Pons (tissue), 1 donor: Measurements from ENCODE around the gene PNPO.
A peak's percentile ranks its signal among the peaks of the same experiment; 100 is the strongest.
"Not testable (repeated sequence)": the region's sequence is repeated elsewhere in the genome, so short reads cannot be mapped to it uniquely, and the experiment has no call there.

Experiments
- DNase-seq: peaks from one replicate; pipeline ENCODE4 v3.0.0-alpha.2; 2016; ENCODE audit warnings: low spot score

PNPO gene

GRCh38 chr17:47918006-47918405 lies 23.4 kb upstream of the PNPO start:
- no peak for DNase-seq

GRCh38 chr17:47918991-47919390 lies 22.4 kb upstream of the PNPO start:
- DNase-seq, result no peak

- not testable (repeated sequence) for DNase-seq
Measured at GRCh38 chr17:47919889-47920288, 21.5 kb upstream of the PNPO start.

DNA sequence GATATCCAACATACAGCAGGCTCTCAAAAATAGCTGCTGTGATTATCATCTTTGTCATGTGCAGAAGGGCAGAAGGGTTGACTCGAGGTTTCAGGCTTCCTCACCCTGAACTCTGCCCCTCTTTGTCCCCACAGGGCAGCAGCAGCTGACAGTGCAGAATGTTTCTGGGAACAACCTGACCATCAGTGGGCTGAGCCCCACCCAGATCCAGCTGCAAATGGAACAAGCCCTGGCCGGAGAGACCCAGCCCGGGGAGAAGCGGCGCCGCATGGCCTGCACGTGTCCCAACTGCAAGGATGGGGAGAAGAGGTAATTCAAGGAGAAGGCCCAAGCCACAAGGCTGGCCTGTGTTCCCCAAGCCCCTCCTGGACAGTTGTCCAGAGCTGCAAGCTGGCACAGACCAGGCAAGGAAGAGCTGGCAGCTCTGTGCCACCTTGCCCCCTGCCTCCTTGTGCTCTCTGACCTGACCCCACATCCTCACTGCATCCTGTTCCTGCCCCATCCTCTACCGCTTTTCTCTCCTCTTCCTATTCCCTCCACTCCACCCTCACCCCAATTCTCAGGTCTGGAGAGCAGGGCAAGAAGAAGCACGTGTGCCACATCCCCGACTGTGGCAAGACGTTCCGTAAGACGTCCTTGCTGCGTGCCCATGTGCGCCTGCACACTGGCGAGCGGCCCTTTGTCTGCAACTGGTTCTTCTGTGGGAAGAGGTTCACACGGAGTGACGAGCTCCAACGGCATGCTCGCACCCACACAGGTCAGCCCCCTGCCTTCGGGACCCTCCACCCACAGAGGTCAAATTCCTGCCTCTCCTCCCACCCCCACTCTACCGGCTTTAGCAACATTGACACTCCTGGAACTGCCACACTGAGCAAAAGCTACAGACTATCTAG lies 16.3 kb upstream of the PNPO start:
- DNase-seq, result no peak

GRCh38 chr17:47925678-47925988 lies 15.7 kb upstream of the PNPO start:
- DNase-seq, result no peak

DNA sequence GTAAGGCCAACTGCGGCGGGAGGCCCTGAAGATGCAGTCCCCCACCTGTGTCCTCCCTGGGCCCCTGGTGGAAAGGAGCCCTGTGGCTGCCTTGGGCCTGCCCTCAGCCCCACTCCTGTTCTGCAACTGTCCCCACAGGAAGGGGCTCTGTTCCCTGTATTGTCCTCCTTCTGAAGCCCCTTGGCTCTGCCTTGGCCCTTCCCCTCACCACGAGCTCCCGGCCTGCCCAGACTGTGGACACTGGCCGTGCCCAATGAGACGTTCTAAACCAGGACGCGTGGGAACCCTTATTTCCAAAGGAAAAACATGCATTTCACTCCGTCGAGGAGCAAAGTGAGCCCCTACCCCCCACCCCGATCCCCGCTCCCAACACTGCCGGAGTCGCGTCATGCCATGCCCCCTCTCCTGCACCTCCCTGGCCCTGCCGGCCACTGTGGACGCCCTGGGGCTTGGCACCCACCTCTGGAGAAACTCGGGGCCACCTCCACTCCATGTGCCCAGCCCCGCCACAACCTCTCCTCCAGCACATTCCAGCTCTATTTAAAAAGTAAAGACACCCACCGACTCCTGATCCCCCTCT lies 13.5 kb upstream of the PNPO start:
- DNase-seq, result no peak

DNA sequence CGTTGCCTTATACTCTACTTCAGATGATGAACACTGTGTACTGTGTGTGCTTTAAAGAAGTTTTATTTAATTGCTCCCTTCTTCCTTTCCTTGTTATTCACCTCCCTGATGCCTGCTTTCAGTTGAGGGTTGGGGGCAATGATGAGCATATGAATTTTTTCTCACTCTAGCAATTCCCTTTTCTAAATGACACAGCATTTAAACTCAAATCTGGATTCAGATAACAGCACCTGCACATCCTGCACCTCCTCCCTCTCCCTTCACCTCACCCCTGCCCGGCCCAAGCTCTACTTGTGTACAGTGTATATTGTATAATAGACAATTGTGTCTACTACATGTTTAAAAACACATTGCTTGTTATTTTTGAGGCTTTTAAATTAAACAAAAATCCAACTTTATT lies 13.0 kb upstream of the PNPO start:
- DNase-seq, result no peak

GRCh38 chr17:47929218-47930000 lies 12.0 kb upstream of the PNPO start:
- no peak for DNase-seq

- no peak for DNase-seq
Measured at GRCh38 chr17:47931848-47932247, 9.5 kb upstream of the PNPO start.

DNA sequence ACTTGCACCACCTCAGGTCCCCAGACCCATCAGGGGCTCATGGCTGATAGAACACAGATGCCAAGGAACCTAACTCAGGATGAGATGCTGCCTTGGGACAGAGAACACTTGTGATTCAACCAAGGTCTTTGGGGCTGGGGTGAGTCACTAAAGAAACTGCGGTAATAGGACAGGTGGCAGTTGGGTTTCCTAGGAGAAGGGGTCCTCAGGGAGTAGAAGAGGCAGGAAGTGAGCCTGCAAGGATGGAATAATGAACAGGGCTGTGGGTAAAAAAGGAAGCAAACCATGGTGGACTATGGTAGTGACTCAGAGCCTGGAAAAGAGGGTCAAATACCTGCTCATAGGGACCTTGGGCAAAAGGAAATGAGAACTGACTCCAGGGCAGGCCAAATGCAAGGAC lies 6.5 kb upstream of the PNPO start:
- no peak for DNase-seq

DNA sequence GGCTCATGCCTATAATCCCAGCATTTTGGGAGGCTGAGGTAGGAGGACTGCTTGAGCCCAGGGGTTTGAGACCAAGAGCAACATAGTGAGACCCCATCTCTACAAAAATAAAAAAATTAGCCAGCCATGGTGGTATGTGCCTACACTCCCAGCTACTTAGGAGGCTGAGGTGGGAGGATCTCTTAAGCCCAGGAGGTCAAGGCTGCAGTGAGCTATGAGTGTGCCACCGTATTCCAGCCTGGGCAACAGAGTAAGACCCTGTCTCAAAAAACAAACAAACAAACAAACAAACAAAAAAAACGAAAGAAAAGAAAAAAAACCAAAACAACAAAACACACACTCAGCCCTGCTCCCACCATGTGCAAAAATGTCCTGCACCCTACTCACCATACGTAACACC lies 5.9 kb upstream of the PNPO start:
- not testable (repeated sequence) for DNase-seq

- DNase-seq, result no peak
Measured at GRCh38 chr17:47935961-47936360, 5.4 kb upstream of the PNPO start.

DNA sequence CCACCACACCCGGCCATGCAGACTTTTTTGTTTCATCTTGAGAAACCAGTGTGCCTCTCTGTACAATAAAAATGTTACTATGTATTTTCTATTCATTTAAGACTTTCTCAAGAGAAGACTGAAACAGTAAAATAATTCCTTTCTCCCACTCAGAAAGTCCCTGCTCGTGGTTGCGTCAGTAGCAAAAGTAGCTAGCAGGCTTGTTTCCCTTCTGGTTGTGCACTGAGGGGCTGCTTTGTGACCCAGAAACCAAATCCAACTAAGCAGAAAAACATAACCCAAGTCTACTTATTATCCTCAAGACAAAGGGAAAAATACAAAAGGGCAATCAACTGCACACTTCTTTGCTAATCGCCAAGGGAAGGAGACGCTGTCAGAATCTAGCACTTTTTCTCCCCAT lies 3.4 kb upstream of the PNPO start:
- no peak for DNase-seq

DNA sequence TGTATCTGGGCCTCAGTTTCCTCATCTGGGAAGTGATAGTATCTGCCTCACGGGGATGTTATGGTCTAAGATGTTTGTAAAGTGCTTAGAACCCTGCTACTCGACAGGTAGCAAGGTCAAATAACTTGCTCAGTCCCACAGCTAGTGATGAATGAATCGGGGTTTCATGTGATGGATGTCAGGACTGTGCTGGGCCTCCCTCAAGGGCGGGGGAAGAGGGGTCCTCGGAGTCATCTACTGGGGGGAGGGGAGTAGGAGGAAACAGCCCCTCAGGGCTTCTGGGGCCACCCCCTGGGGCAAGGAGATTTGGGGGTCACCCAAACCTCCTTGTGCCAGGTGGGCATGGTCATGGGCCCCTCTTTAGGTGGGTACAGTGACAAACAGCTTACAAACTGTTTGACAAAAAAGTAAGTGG lies 732 bp downstream of the PNPO start:
- DNase-seq, result no peak

DNA sequence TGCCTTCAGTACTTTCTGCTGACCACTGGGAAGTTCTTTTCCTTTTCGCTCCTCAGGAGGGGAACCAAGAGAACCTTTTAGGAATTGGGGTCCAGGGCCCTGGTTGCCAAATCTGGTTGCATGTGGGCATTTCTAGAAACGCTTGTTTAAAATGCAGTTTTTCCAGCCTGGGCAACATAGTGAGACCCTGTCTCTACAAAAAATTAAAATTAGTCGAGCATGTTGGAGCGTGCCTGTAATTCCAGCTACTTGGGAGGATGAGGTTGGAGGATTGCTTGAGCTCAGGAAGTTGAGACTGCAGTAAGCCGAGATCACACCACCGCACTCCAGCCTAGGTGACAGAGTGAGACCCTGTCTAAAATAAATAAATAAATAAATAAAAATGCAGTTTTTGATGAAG lies 1.2 kb downstream of the PNPO start:
- DNase-seq, result no peak

- peak; percentile 65 for DNase-seq
Measured at GRCh38 chr17:47945080-47945479, 3.7 kb downstream of the PNPO start.

GRCh38 chr17:47945529-47946508 lies 4.4 kb downstream of the PNPO start:
- DNase-seq, result peak; percentile 36

- DNase-seq, result no peak
Measured at GRCh38 chr17:47946516-47946915, 5.1 kb downstream of the PNPO start.

DNA sequence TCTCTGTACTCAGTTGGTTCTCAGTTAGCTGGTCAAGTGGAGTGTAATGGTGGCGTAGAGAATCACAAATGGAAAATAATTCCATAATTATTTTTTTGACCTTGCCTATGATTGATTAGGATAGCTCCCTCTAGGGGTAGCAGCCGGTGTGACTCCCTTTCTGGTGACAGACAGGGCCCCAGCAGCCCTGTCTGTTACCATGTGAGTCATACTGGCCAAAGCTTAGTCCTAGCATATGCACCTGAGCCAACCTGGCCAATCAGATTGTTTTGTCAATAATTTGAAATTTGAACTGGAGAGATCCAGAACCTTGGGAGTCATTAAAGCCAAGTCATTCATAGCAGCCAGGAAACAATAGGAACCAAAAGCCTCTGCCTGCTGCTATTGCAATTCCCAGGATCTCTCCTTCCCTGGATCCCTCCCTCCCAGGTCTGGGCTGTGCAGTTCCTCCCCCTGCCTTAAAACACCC lies 5.6 kb downstream of the PNPO start:
- peak; percentile 73 for DNase-seq

GRCh38 chr17:47948706-47949196 lies 7.4 kb downstream of the PNPO start:
- no peak for DNase-seq

DNA sequence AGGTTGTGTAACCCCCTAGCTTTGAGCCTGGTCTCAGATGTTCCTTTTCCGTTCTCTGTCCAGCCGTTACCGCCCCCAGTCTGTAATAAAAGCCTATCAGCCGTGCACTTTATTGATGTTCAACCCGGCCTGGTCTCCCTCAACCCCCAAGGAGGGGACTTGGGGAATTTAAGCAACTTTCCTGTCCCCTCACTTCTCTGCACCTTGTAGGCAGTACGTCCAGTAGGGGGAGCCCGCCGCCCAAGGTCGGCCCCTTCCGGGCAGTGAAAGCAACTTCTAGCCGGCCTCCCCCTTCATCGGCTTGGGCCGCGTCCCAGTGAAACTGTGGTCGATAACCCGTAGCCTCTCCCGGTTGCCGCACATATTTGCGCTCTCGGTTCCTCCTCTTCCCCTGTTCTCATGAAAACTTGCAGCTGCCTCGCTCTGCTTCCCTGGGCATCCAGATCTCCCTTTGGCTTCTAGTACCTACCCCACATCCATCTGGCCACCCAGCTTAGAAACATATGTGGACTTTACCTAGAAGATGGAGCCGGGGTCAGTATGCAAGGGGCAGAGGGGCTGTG lies 7.9 kb downstream of the PNPO start:
- DNase-seq, result peak; percentile 78
